IMR-90 (cell line): ENCODE results near the gene TRAPPC12.
"Not testable (repeated sequence)": the region's sequence is repeated elsewhere in the genome, so short reads cannot be mapped to it uniquely, and the experiment has no call there.

Source experiments
- CEBPB ChIP-seq: IDR thresholded peaks from 2 replicates; pipeline ENCODE4 v1.6.1; 2012; ENCODE audit warnings: low read depth, low read length, improper control_type of control experiment
- NFE2L2 ChIP-seq: fragments of 150-350 bp; IDR thresholded peaks from 2 replicates; pipeline ENCODE4 v1.6.1; 2016; ENCODE audit warnings: low read depth, mild to moderate bottlenecking, low read length
- POLR2A ChIP-seq: IDR thresholded peaks from 2 replicates; pipeline ENCODE4 v1.6.1; 2012; ENCODE audit warnings: mild to moderate bottlenecking, low read depth, low read length
- RAD21 ChIP-seq: IDR thresholded peaks from 2 replicates; pipeline ENCODE4 v1.6.1; 2012; ENCODE audit warnings: low read length, improper control_type of control experiment
- TF ChIP-seq, protein P1 (sequence below): conservative IDR thresholded peaks from 2 replicates; pipeline ENCODE4 v1.5.1; 2012; ENCODE audit warnings: mild to moderate bottlenecking, low read depth, low read length, improper control_type of control experiment

DNA sequence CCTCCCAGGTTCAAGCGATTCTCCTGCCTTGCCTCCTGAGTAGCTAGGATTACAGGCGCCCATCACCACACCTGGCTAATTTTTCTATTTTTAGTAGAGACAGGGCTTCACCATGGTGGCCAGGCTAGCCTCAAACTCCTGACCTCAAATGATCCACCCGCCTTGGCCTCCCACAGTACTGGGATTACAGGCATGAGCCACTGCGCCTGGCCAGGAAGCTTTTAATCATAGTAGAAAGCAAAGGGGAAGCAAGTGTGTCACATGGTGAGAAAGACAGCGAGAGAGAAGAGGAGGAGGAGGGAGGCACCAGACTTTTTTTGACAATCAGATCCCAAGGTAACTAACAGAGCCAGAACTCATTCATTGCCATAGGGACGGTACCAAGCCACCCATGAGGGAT, 67.7 kb downstream of the TRAPPC12 start:
- TF ChIP-seq, protein P1, sequence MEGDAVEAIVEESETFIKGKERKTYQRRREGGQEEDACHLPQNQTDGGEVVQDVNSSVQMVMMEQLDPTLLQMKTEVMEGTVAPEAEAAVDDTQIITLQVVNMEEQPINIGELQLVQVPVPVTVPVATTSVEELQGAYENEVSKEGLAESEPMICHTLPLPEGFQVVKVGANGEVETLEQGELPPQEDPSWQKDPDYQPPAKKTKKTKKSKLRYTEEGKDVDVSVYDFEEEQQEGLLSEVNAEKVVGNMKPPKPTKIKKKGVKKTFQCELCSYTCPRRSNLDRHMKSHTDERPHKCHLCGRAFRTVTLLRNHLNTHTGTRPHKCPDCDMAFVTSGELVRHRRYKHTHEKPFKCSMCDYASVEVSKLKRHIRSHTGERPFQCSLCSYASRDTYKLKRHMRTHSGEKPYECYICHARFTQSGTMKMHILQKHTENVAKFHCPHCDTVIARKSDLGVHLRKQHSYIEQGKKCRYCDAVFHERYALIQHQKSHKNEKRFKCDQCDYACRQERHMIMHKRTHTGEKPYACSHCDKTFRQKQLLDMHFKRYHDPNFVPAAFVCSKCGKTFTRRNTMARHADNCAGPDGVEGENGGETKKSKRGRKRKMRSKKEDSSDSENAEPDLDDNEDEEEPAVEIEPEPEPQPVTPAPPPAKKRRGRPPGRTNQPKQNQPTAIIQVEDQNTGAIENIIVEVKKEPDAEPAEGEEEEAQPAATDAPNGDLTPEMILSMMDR: not testable (repeated sequence)
- TF ChIP-seq NFE2L2, CEBPB, POLR2A, RAD21: not testable (repeated sequence)
